ENCODE measurements around the gene DUSP16.

DNA sequence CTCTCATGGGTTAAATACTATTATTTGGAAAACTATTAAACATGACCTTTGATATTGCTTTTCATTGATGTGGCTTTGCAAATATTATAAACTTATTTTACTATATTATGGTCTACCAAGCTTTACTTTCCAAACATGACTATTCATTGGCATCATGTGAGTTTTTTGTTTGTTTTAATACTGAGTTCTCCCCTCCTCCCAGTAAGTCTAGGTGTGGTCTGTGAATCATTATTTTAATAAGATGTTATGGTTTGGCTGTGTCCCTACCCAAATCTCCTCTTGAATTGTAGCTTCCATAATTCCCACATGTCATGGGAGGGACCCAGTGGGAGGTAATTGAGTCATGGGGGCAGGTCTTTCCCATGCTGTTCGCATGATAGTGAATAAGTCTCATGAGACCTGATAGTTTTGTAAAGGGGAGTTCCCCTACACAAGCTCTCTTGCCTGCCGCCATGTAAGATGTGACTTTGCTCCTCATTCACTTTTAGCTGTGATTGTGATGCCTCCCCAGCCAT lies 125.8 kb downstream of the DUSP16 start:
- TF ChIP-seq, protein P1, sequence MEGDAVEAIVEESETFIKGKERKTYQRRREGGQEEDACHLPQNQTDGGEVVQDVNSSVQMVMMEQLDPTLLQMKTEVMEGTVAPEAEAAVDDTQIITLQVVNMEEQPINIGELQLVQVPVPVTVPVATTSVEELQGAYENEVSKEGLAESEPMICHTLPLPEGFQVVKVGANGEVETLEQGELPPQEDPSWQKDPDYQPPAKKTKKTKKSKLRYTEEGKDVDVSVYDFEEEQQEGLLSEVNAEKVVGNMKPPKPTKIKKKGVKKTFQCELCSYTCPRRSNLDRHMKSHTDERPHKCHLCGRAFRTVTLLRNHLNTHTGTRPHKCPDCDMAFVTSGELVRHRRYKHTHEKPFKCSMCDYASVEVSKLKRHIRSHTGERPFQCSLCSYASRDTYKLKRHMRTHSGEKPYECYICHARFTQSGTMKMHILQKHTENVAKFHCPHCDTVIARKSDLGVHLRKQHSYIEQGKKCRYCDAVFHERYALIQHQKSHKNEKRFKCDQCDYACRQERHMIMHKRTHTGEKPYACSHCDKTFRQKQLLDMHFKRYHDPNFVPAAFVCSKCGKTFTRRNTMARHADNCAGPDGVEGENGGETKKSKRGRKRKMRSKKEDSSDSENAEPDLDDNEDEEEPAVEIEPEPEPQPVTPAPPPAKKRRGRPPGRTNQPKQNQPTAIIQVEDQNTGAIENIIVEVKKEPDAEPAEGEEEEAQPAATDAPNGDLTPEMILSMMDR (IDR thresholded peaks at IDR 0.05; ENCODE audit: control extremely low read depth in 1 of 3, insufficient read depth in 1 of 3, low read depth in 1 of 3, low read length in 3 of 3): no peak
- no peak for TF ChIP-seq POLR2A (IDR thresholded peaks at IDR 0.05; ENCODE audit: control extremely low read depth in 1 of 2, low read depth in 2 of 2, low read length in 2 of 2)
- TF ChIP-seq POLR2AphosphoS5 (IDR thresholded peaks at IDR 0.05; ENCODE audit: low read depth, low read length): no peak
